ENCODE data around the gene SBNO2.

The SBNO2 gene

DNA sequence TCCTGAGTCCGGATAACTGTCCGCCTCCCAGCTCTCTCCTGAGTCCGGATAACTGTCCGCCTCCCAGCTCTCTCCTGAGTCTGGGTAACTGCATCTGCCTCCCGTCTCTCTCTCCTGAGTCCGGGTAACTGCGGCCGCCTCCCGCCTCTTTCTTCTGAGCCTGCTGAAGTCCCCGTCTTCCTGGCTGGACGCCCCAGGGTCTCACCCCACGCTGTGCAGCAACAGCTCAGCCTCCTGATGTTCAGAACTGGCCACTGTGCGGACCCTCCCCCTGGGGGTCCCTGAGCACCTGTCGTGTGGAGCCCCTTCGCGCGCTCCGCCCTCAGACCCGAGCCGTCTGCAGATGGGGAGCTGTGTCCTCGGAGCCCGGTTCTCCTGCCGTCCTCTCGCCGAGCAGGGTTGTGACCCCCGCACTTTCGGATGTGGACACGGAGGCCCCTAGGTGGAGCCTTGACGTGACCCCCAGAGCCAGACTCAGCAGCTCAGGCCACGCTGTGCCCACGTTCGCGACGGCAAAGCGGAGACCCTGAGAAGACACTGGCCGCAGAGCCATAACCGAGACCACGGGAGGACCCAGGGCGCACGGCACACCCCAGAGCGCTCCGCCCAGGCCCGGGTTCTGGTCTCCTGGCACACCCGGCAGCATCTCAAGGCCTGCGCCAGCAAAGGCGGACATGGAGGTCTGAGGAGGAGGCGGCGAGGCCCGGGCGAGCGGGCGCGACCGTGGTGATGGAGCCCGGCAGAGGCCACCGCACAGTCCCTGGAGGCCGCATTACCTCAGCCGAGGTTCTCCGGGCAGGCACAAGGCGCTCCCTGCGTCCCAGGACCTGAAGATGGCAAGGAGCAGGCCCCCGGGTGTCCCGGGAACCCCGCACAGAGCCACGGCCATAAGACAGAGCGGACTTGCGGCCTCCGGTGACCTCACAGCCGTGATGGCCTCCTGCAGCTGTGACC is 15.9 kb downstream of the SBNO2 start:
- no peak for DNase-seq (ENCODE audit: low spot score)
- TF ChIP-seq, protein P1, sequence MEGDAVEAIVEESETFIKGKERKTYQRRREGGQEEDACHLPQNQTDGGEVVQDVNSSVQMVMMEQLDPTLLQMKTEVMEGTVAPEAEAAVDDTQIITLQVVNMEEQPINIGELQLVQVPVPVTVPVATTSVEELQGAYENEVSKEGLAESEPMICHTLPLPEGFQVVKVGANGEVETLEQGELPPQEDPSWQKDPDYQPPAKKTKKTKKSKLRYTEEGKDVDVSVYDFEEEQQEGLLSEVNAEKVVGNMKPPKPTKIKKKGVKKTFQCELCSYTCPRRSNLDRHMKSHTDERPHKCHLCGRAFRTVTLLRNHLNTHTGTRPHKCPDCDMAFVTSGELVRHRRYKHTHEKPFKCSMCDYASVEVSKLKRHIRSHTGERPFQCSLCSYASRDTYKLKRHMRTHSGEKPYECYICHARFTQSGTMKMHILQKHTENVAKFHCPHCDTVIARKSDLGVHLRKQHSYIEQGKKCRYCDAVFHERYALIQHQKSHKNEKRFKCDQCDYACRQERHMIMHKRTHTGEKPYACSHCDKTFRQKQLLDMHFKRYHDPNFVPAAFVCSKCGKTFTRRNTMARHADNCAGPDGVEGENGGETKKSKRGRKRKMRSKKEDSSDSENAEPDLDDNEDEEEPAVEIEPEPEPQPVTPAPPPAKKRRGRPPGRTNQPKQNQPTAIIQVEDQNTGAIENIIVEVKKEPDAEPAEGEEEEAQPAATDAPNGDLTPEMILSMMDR (IDR thresholded peaks at IDR 0.05; ENCODE audit: extremely low read depth, missing control alignments), result no peak

DNA sequence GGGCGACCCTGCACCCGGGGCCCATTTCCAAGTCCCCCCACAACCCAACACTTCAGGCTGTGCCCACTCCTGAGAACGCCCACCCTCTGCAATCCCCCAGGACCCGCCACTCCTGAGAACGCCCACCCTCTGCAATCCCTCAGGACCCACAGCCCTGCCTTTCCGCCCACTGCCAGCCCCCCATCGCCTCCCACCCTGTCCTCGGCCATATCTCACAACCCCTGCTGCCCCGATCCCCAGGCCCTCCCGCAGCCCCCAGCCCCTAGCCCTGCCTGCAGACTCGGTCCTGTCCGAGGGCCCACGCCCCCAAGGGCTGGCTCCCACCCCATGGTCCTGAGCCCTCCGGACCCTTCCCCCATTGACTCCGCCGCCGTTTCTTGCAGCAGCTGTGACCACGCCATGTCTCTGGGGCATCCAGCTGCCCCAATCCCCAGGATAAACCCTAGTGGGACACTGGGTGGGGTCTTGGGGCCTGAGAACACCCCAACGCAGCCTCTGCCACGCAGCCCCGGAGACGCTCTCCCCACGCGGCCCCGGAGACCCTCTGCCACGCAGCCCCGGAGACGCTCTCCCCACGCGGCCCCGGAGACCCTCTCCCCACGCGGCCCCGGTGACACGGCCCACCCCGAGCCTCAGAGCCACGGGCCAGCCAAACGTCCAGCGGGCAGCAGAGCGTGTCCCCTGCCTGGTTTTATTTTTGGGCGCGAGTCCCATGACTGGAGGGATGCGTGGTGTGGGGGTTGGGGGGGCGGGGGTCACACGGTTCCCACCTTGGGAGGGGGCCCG is 17.0 kb downstream of the SBNO2 start:
- DNase-seq (ENCODE audit: low spot score), result no peak
- TF ChIP-seq, protein P1 (IDR thresholded peaks at IDR 0.05; ENCODE audit: extremely low read depth, missing control alignments), result no peak

DNA sequence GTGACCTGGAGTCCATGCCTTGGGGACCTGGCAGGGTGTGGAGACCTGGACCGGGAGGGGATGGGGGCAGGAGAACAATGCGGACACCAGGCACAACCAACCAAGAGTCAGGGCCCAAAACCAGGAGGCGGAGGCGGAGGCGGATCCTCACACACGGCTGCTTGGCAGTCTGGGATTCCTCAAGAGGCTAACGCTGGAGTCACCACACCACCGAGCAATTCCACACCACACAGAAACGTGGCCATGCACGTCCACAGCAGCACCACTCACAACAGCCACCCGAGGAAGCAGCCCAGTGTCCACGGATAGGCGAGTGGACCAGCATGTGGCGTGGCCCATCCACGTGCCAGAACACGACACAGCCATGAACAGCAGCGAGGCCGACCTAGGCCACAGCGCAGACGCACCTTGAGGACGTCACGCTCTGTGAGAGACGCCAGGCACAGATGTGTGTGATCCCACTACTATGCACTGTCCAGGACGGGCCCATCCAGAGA is 17.7 kb downstream of the SBNO2 start:
- TF ChIP-seq, protein P1 (IDR thresholded peaks at IDR 0.05; ENCODE audit: extremely low read depth, missing control alignments), result no peak
- no peak for DNase-seq (ENCODE audit: low spot score)

DNA sequence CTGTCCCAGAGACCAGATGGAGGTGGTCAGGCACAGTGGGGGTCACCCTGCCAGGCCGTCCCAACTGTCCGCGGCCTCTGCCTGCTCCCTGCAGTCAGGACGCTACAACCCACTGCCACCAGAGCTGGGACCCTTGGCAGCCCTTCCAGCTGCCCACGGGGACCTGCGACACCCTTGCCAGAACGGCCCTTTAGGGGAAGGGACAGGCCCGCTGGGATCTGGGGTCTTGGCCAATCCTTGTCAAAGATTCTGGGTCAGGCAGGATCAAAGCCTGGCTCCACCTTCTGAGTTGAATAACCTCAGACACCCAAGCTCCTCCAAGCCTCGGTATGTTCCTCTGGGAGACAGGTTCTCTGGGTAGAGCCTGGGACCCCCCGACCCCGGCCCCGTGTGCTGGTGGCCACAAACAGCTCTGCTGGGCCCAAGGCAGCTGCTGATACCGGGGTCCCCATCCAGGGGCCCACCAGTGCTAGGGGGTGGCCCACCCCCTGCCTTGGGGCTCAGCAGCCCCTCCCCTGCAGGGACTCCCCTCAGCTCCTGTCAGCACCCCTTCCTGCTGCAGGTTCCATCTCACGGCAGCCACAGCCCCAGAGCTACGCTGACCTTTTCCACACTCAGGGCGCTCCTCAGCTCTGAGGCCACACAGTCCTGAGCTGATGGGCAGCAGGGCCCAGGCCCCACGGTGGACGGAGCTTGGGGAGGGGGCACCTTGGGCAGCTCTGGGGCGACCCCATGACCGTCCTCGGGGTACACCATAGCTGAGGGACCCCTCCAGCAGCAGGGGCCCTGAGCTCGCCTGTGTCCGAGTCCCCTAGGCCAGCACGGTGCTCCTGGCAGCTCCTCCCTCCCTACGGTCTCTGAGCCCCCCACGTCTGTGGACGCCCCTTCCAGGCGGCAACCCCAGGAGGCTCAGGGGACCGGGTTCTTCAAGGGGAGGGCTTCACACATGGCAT is 18.4 kb downstream of the SBNO2 start:
- no peak for DNase-seq (ENCODE audit: low spot score)
- TF ChIP-seq, protein P1 (IDR thresholded peaks at IDR 0.05; ENCODE audit: extremely low read depth, missing control alignments), result no peak

DNA sequence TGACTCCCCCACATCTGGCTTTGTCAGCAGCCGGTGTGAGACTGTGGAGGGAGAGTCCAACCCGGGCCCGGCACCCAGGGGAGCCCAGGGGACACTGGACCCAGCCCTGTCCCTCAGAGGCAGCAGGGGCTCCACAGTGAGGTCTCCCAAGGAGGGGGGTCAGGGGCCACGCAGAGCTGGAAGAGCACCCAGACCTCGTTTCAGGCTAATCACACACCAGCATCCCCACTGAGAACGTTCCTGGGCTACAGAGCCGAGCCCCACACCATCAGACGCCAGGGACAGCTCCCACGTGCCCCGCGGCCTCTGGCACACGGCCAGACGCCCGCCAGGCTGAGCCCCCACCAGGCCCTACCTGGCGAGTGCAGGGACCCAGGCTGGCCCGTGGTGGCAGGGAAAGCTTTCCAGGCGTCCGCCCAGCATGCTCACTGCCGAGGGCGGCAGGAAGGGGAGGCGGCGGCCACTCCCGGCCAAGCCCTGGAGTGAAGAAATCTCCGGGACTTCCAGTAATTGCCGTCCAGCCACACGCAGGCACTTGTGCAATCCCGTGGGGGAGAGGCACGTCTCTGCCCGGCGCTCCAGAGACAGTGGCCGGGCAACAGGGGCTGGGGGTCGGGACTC is 19.2 kb downstream of the SBNO2 start:
- TF ChIP-seq, protein P1 (IDR thresholded peaks at IDR 0.05; ENCODE audit: extremely low read depth, missing control alignments), result no peak
- DNase-seq (ENCODE audit: low spot score), result no peak

DNA sequence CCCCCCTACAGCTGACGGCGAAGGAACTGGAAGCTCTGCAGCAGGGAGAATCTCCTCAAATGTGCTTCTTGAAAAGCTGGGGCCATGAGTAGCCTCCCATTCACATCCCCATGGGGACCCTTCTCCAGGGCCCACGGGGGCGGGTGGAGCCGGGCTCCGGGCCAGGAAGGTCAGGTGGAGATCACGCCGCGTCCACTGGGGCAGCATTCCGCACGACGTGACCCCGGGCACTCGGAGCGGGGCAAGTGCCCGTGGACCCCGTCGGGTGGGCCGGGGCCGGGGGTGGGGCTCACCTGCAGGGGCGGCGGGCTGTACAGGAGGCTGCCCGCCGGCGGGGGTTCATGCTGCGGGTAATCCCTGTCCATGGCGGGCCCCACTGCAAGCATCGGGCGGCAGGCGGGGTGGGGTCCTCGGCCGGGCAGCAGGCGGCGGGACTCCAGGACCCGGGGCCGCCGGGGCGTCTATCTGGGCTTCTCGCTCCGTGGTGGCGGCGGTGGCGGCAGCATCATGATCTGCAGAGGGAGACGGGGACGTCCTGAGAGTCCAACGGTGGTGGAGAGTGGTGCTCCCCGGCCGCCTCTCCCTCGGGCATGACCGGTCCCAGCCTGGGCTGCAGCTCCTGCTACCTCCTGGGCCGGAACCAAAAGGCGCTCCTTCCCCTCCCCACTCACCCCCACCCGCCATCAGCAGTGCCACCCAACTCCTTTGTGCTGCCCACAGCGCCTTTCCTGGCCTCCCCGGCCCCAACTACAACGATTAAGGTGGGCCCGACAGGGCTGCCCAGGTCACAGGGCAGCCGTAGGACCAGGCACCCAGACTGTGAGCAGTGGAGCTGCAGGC is 20.0 kb downstream of the SBNO2 start:
- TF ChIP-seq, protein P1 (IDR thresholded peaks at IDR 0.05; ENCODE audit: extremely low read depth, missing control alignments), result no peak
- no peak for DNase-seq (ENCODE audit: low spot score)
